ENCODE measurements around the gene GVQW3.
A peak's percentile ranks its signal among the peaks of the same experiment; 100 is the strongest.

The GVQW3 gene

GRCh38 chr11:76380977-76381719 is at the start of gene GVQW3, which contains the start of gene THAP12:
TSS of gene GVQW3 (plus strand) at chr11:76381323. CDS start at chr11:76381829, 506 bp downstream.
TSS of gene THAP12 (minus strand) at chr11:76381132. CDS start at chr11:76380836, 296 bp downstream.
- peak; percentile 96 to 98 for DNase-seq

GRCh38 chr11:76334826-76335389 is 46.2 kb upstream of the GVQW3 start:
- DNase-seq, result no peak

DNA sequence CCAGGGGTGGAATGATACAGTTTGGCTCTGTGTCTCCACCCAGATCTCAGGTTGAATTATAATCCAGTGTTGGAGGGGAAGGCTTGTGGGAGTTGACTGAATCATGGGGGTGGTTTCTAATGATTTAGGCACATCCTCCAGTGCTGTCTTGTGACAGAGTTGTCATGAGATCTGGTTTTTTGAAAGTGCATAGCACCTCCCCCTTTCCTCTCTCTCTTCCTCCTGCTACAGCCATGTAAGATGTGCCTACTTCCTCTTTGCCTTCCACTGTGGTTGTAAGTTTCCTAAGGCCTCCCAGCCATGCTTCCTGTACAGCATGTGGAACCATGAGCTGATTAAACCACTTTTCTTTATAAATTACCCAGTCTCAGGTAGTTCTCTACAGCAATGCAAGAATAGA is 45.3 kb upstream of the GVQW3 start:
- peak; percentile 90 to 97 for DNase-seq

DNA sequence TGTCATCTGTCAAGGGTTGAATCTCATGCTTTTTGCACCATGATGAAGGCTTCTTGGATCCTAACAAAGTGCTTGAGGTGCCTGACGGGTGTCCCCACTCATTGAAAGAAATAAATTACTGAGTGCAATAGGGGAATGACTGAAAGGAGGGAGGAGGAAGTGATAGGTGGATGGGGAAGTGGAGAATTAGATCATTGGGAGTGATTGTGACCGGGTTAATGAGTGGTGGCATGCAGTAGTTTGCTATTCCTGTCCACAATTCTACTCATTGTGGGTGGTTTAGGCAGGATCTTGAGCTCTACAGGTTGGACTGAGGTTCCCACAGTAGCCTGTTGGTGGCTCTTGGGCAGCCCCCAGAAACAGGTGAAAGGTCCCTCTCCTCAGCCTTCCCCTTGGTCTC is 44.5 kb upstream of the GVQW3 start:
- DNase-seq, result peak; percentile 36 to 69

DNA sequence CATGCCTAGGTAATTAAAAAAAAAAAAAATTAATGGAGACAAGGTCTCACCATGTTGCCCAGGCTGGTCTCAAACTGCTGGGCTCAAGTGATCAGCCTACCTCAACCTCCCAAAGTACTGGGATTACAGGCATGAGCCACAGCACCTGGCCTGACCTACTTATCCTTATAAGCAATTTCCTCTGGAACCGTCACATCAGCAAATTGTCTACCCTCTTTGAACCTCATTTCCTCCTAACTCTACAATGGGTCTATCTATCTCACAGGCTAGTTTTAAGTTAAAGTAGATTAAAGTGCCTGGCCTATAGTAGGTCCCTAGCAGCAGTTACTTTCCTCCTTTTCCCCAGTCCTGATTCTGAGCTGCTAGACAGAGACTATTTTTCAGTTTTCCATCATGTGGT is 43.7 kb upstream of the GVQW3 start:
- DNase-seq, result no peak

DNA sequence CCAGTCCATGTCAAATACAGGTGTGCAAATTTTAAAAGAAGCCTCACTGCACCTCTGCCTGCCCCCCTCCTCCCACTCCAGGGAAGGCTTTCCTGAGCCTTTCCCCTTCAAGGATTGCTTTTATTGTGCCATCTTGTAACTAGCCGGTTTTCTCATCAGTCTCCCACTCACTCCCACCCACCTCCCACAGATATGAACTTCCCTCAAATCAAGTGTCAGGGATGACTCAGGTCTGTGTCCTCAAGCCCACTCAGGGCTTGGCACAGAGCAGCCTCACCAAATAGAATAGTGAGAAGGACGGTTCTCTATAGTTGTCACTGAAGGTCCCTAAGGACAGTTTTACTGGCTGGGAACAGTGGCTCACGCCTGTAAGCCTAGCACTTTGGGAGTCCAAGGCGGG is 43.2 kb upstream of the GVQW3 start:
- DNase-seq, result peak; percentile 76 to 90

- peak; percentile 78 to 89 for DNase-seq
These were observed 41.9 kb upstream of the GVQW3 start for GRCh38 chr11:76339221-76339620.

- DNase-seq, result no peak
These were observed 33.7 kb upstream of the GVQW3 start for GRCh38 chr11:76347466-76347865.

GRCh38 chr11:76348348-76348747 is 32.8 kb upstream of the GVQW3 start:
- DNase-seq, result peak in 1 of 2 donors; percentile 15

DNA sequence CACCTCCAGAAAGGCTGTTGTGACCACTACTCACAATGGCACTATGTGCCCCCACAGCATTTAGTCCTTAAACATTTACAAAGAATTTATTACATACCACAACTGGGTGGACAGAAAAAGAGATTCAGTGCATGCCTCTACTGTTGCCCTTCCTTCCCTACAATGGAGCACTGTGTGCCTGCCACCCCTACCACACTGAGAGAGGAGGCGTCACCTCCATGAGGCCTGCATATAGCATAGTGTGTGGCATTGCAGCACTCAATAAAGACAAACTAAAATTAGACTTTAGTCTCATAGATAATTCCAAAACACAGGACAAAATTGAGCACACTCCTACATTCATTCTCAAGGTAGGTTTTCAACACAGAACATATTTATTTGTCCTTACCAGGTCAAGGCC is 26.0 kb upstream of the GVQW3 start:
- no peak for DNase-seq

DNA sequence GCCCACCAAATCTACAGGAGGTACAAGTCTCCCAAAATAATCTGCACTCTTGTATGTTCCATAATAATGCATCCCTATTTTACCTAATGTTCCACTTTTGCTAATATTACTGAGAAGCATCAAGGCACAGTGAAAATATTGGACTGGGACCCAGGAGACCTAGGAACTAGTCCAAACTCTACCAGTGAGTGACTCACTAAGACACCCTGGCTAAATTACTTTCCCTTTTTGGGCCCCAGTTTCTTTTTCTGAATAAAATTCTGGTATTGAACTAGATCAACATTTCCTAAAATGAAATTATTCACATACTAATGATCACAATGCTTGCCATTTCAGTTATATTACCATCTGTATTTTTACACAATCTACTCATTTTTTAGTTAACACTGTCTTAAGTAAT is 19.7 kb upstream of the GVQW3 start:
- DNase-seq, result no peak

DNA sequence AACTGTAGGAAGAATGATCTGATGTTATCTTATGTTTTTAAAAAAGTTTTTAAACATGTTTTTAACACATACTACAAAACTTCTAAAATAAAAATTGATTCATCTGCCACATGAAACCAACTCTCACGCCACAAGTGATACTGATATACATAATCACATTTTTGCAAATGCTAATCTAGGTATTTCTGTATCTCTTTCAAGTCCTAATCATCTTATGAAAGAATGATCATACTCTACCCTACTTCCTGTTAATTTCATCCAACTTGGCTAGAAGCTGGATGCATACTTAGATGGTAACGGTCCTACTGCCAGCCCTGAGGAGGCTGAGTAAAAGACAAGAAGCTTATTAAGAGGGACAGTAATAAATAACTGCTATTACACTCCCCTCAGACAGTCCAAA is 19.3 kb upstream of the GVQW3 start:
- DNase-seq, result no peak

DNA sequence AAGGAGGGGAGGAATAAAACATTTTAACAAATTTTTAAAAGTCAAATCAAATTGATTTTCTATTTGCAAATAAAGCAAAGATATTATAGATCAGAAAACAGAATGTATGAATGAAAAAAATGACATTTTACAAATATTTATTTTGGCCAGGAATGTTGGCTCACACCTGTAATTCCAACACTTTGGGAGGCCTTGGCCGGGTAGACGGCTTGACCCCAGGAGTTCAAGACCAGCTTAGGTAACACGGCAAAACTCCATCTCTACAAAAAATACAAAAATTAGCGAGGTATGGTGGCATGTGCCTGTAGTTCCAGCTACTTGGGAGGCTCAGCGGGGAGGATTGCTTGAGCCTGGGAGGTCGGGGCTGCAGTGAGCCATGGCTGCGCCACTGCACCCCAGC is 18.4 kb upstream of the GVQW3 start:
- DNase-seq, result no peak

- no peak for DNase-seq
These were observed 16.0 kb upstream of the GVQW3 start for GRCh38 chr11:76365038-76365679.

GRCh38 chr11:76368490-76368889 is 12.6 kb upstream of the GVQW3 start:
- DNase-seq, result no peak

DNA sequence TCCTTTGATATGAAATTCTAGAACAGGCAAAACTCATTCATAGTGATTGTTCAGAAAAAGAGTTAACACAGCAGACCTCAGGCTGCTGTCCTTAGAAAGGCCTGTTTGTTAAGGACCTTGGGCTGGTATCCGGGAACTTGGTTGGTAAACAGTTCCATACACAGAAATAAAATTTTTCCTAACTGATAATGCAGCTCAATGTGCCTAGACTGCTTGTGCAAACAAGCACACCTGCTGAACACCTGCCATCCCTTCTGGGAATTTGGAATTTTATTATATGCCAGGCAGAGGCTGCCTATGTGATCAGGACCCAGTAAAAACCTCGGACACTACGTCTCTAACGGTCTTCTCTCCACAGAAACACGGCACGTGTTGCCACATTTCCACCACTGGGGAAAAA is 11.7 kb upstream of the GVQW3 start:
- no peak for DNase-seq

- peak; percentile 82 to 90 for DNase-seq
These were observed 10.0 kb upstream of the GVQW3 start for GRCh38 chr11:76371170-76371569.

- no peak for DNase-seq
These were observed 4.2 kb upstream of the GVQW3 start for GRCh38 chr11:76376746-76377558.

GRCh38 chr11:76379807-76380158 is 1.3 kb upstream of the GVQW3 start:
- no peak for DNase-seq

GRCh38 chr11:76380159-76380976 is 755 bp upstream of the GVQW3 start:
- peak; percentile 39 to 51 for DNase-seq

DNA sequence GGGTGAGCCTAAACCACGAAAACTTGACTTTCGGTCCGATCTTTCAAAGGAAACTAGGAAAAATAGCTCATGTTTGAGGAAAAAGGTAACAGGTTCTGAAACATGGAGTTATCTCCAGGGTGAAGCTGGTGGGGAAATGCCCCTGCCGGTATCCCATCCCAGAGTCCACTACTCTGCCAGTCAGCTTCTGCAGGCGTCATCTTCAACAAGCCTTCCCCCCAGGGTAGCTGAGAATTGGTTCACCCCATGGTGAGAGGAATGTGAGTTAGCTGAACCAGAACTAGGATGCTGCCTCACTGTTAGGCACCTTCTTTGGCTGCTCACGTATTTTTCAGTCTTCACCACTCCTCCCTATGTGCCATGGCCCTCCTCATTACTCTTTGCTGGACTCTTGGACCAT is 1.1 kb downstream of the GVQW3 start:
- DNase-seq, result no peak

- no peak for DNase-seq
These were observed 4.8 kb downstream of the GVQW3 start for GRCh38 chr11:76385903-76386302.
